Smooth muscle cell of the pulmonary artery (primary cell): ENCODE measurements around the gene NOTO. TPM values are rescaled to one million over a fixed set of nuclear protein-coding genes. Genes with fewer than 3 reads are reported as not detected.

Experiments
- total RNA-seq: library from RNA; depleted of rRNA; stranded (reverse); fragments of >200 nt; gene quantifications from 2 replicates; pipeline ENCODE4 v1.2.3, GENCODE V29; 2014

Gene NOTO, protein sequence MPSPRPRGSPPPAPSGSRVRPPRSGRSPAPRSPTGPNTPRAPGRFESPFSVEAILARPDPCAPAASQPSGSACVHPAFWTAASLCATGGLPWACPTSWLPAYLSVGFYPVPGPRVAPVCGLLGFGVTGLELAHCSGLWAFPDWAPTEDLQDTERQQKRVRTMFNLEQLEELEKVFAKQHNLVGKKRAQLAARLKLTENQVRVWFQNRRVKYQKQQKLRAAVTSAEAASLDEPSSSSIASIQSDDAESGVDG
- total RNA-seq, result not detected in 2 replicates

DNA sequence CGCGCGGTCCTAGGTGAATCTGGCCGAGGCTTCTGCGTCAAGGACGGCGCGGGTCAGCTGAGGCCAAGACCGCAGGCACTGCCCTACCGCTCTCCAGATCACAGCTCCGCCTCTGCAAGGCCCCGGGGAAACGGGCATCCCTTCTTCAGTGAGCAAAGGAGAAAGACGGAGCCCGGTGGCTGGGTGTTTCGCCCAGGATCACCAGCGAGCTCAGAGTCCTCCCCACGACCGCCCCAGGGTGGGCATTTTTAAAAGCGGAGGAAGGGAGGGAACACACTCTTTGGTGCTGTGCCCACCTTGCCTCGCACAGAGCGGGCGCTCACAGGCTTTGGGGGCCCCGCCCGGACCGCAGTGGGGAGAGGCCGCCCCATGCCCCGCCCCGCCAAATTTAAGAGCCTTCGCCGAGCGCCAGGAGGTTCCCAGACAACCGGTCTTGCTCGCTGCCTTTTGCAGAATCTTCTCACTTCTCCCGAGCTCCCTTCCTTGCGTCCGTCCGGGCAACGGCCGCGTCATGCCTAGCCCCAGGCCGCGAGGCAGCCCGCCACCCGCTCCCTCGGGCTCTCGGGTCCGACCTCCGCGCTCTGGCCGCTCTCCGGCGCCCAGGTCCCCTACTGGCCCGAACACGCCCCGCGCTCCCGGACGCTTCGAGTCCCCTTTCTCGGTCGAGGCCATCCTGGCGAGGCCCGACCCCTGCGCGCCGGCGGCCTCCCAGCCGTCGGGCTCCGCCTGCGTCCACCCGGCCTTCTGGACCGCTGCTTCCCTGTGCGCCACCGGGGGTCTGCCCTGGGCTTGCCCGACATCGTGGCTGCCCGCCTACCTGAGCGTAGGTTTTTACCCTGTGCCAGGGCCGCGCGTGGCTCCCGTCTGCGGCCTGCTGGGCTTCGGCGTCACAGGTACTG, at the start of gene NOTO:
TSS of gene NOTO (plus strand) at position 419 of the 899 bp plus-strand sequence. CDS start at position 512, 93 bp downstream.

DNA sequence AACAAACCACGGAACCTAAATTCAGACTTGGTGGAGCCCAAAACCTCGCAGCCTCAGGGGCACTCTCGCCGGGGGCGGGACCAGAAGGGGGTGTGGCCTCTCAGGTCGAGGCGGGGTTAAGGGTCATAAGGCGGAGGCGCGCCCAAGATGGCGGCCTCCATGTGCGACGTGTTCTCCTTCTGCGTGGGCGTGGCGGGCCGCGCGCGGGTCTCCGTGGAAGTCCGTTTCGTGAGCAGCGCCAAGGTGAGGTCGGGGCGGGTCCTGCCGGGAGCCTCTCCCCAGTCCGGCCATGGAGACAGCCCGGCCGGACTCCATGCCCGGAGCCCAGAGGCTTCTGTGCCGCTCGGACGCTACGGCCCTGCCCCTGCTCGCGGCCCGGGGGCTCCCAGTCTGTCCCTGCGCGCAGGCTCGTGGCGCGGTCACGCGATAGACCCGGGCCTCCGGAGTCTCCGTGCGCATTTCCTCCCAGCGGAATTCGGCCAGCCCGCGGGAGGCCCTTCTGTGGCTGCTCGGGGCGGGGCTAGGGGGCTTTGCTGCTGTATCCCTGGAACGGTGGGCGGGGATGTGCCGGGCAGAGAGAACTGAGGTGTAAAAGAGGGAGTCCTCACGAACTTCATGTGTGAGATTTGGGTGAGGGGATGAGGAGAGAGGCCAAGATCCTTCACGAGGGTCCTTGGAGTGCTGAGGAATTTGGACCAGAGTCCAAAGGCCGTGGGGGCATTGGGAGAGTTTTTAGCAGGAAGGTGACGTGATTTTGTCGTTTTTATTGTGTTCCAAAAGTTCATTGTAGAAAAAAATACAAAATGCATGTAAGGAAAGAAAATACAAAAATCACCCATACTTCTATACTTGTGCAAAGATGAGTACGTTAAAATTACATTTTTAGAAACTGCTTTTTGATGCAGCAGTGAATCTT, 12.0 kb downstream of the NOTO start, which contains the start of gene SMYD5:
TSS of gene SMYD5 (plus strand) at position 126 of the 916 bp plus-strand sequence. CDS start at position 148, 22 bp downstream.

DNA sequence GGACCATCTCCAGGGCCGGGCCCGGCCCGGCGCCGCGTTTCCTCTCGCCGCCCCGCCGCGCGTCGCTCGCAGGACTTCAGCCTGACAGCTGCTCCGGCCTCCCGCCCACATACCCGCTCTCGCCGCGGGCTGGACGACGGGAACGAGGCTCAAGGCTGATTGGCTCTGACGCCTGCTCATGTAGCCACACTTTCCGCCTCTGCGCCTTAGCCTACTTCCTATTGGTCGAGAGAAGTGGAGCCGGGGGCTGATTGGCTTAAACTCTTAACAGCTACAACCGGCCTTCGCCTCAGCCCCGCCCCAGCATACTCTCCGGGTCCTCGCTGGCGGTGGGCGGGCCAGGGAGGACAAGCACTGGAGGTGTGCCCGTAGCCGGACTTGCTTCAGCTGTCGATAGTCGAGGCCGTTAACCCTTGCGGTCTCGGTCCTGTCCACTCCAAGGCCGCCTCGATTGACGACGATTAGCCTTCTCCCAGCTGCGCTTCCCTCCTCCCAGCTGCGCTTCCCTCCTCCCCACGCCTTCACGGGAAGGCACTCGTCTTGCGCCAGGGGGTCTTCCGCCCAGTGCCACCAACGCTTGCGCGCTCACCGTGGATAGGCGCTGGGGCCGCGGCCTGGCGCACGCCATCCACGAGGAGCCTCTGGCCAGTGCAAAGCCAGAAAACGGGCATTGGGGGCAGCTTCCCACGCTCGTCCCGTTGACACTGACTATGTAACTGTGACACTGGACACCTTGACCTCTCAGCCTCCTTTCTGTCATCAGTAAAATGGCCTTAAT, 31.0 kb downstream of the NOTO start, which contains the start of gene PRADC1:
TSS of gene PRADC1 (minus strand) at position 86 of the 778 bp plus-strand sequence. CDS start at position 7, 79 bp downstream.

DNA sequence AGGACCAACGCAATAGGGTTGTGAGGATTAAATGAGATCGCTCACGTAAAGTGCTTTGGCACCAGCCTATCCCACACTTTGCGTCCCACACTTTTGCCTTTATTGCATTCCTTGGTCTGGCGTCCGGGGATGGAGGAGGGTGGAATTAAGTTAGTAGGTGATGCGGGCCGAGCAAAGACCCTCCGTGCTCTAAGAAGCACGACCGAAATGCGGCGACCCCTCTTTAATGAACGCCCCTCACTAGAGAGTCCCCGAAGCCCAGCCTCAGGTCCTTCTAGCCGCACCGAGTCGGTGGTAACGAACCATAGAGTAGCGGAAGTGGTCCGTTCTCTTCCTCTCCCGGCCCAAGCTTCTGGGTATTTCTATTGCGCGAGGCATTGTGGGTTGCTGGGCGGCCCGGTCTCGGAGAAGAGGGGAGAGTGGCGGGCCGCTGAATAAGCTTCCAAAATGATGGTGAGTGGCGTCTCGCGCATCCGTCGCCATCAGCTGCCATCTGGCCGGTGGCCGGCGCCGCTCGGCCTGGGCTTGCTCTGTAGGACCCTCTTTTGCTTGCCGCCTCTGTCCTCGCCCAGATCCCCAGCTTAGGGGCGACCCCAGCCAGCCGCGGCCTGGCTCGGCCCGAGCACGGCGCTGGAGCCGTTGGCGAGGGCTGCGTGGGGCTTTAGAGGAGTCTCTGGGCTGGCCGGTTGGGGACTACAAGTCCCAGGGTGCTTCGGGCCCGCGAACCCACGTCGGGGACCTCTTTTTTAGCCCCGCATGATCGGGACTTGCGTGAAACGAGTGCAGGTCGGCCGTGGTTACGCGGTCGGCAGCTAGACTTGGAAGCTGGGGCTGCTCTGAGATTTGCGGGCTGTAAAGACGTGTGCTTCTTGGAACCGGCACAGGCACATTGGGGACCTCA, 31.8 kb downstream of the NOTO start, which contains the start of gene CCT7:
TSS of gene CCT7 (plus strand) at position 377 of the 901 bp plus-strand sequence. CDS start at position 448, 71 bp downstream.

Other genes with a start within 250 kb of the NOTO start
- 11.6 and 14.0 TPM in 2 replicates for gene SFXN5, start 130.9 kb upstream of the NOTO start, total RNA-seq
- 59.6 and 81.0 TPM in 2 replicates for gene RAB11FIP5, start 89.6 kb upstream of the NOTO start, total RNA-seq
- 23.3 and 29.3 TPM in 2 replicates for gene SMYD5, start 11.7 kb downstream of the NOTO start, total RNA-seq
- 9.8 and 13.1 TPM in 2 replicates for gene PRADC1, start 30.7 kb downstream of the NOTO start, total RNA-seq
- gene CCT7, start 31.7 kb downstream of the NOTO start, total RNA-seq, result 273 and 296 TPM in 2 replicates
- 0.72 and 2.0 TPM in 2 replicates for gene FBXO41, start 81.9 kb downstream of the NOTO start, total RNA-seq
- gene EGR4, start 91.0 kb downstream of the NOTO start, total RNA-seq, result not detected in 2 replicates
- 18.4 and 19.7 TPM in 2 replicates for gene ALMS1, start 183.3 kb downstream of the NOTO start, total RNA-seq